Chondrocyte (in vitro differentiated cells): ENCODE data around the gene CPB2. TPM values are rescaled to one million over a fixed set of nuclear protein-coding genes. Genes with fewer than 3 reads are reported as not detected.

Experiments
- DNase-seq: peaks from one replicate; pipeline ENCODE4 v3.0.0; 2021; ENCODE audit warnings: mixed read lengths, low spot score
- H3K27ac Mint-ChIP-seq: one replicate; pipeline ENCODE4 v1.8.0; 2021; ENCODE audit warnings: mild to moderate bottlenecking, moderate library complexity, mixed read lengths; ENCODE audit not compliant: unreplicated experiment
- H3K27me3 Mint-ChIP-seq: 2 replicates; pipeline ENCODE4 v1.8.0; 2021; ENCODE audit warnings: low read depth, mixed read lengths
- H3K36me3 Mint-ChIP-seq: 2 replicates; pipeline ENCODE4 v1.8.0; 2021; ENCODE audit warnings: low read depth, mixed read lengths
- H3K4me1 Mint-ChIP-seq: 2 replicates; pipeline ENCODE4 v1.8.0; 2021; ENCODE audit warnings: low read depth, mild to moderate bottlenecking, mixed read lengths
- H3K4me3 Mint-ChIP-seq: one replicate; pipeline ENCODE4 v1.8.0; 2021; ENCODE audit warnings: mild to moderate bottlenecking, moderate library complexity, mixed read lengths; ENCODE audit not compliant: unreplicated experiment
- H3K9me3 Mint-ChIP-seq: 2 replicates; pipeline ENCODE4 v1.8.0; 2021; ENCODE audit warnings: low read depth, mixed read lengths
- CTCF ChIP-seq: fragments of 200-600 bp; sonication (generic); IDR thresholded peaks from 2 replicates; pipeline ENCODE4 v1.5.0; 2021; ENCODE audit warnings: antibody characterized with exemption, mild to moderate bottlenecking, moderate library complexity
- total RNA-seq: library from RNA; stranded (reverse); gene quantifications from 3 replicates; pipeline ENCODE4 v1.2.1, GENCODE V29; 2021

Gene CPB2
- total RNA-seq, 1 donor from 2014 or later = not detected

DNA sequence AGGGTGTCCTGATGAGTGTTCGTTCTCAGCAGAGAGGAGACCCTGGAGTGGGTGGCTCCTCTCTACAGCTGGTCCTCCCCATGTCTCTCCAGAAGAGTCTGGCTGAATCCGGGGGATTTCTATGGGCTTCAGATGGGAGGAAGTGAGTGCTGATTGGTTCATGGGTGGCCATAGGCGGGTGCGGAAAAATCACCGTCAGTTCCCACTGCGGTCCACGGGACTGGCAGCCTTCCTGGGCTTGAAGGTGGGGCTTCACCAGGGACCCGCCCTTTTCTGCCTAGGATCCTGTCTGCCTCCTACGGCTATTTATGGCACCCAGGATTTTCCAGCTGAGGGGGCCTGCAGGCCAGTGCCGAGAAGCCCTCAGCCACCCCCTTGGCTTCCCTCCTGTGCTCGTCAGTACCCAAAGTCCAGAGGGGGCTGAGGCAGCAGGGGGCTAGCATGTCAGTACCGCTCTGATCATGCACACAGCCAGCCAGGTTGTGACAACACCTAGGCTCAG, 18.4 kb downstream of the CPB2 start:
- no peak for TF ChIP-seq CTCF
- no peaks in the 10 kb centered on the region for H3K4me1 Mint-ChIP-seq
- H3K36me3 Mint-ChIP-seq = no peaks in the 10 kb centered on the region
- no peak overlapping the region for H3K4me3 Mint-ChIP-seq
- peaks cover 11% of the 10 kb centered on the region for H3K27me3 Mint-ChIP-seq
- H3K9me3 Mint-ChIP-seq = no peaks in the 10 kb centered on the region
- DNase-seq = peak; percentile 69
- H3K27ac Mint-ChIP-seq = no peak overlapping the region

- Mint-ChIP-seq H3K4me1 (no peaks in the 10 kb centered on the region), H3K27me3 (peaks cover 7% of the 10 kb centered on the region), H3K36me3 (no peaks in the 10 kb centered on the region), H3K4me3 (no peak overlapping the region), H3K9me3 (no peaks in the 10 kb centered on the region), H3K27ac (no peak overlapping the region)
- TF ChIP-seq CTCF = no peak
- peak; percentile 75 for DNase-seq
Observed at GRCh38 chr13:46085737-46086136, 19.1 kb downstream of the CPB2 start.

- H3K9me3 Mint-ChIP-seq = peaks cover 3% of the 10 kb centered on the region
- H3K36me3 Mint-ChIP-seq = peaks cover 3% of the 10 kb centered on the region
- no peaks in the 10 kb centered on the region for H3K4me1 Mint-ChIP-seq
- peaks cover 3% of the 10 kb centered on the region for H3K27me3 Mint-ChIP-seq
- H3K4me3 Mint-ChIP-seq = no peak overlapping the region
- H3K27ac Mint-ChIP-seq = no peak overlapping the region
- DNase-seq = no peak
- no peak for TF ChIP-seq CTCF
Observed at GRCh38 chr13:46082324-46082723, 22.5 kb downstream of the CPB2 start.

GRCh38 chr13:46079770-46080169, 25.1 kb downstream of the CPB2 start:
- Mint-ChIP-seq H3K36me3 (peaks cover 5% of the 10 kb centered on the region), H3K27me3 (peaks cover 4% of the 10 kb centered on the region), H3K4me1 (no peaks in the 10 kb centered on the region), H3K27ac (no peak overlapping the region), H3K9me3 (peaks cover 3% of the 10 kb centered on the region), H3K4me3 (no peak overlapping the region)
- no peak for DNase-seq
- TF ChIP-seq CTCF = no peak

GRCh38 chr13:46077265-46077664, 27.6 kb downstream of the CPB2 start:
- Mint-ChIP-seq H3K4me1 (no peaks in the 10 kb centered on the region), H3K9me3 (peaks cover 5% of the 10 kb centered on the region), H3K27ac (no peak overlapping the region), H3K4me3 (no peak overlapping the region), H3K27me3 (peaks cover 3% of the 10 kb centered on the region), H3K36me3 (peaks cover 5% of the 10 kb centered on the region)
- no peak for TF ChIP-seq CTCF
- no peak for DNase-seq
